HG03060 (cell line): ENCODE measurements around the gene BRWD1.

Experiments used
- ATAC-seq: cut with Tn5 transposase; IDR thresholded peaks from one replicate; pipeline ENCODE4 v1.9.1; 2021; ENCODE audit warnings: low read depth, moderate number of reproducible peaks; ENCODE audit not compliant: unreplicated experiment

The BRWD1 gene

GRCh38 chr21:39330001-39330400 is 16.6 kb upstream of the BRWD1 start:
- ATAC-seq: no peak

GRCh38 chr21:39327727-39328126 is 14.3 kb upstream of the BRWD1 start:
- no peak for ATAC-seq

- no peak for ATAC-seq
Observed at GRCh38 chr21:39326607-39327307, 13.3 kb upstream of the BRWD1 start.

GRCh38 chr21:39325458-39325857 is 12.0 kb upstream of the BRWD1 start:
- no peak for ATAC-seq

GRCh38 chr21:39321424-39321823 is 8.0 kb upstream of the BRWD1 start:
- ATAC-seq: no peak

GRCh38 chr21:39319814-39320332 is 6.4 kb upstream of the BRWD1 start:
- ATAC-seq: no peak

- no peak for ATAC-seq
Observed at GRCh38 chr21:39319251-39319756, 5.9 kb upstream of the BRWD1 start.

GRCh38 chr21:39318091-39318959 is 4.9 kb upstream of the BRWD1 start:
- ATAC-seq: no peak

- no peak for ATAC-seq
Observed at GRCh38 chr21:39317134-39318090, 4.0 kb upstream of the BRWD1 start.

GRCh38 chr21:39316729-39317128 is 3.3 kb upstream of the BRWD1 start:
- ATAC-seq: no peak

GRCh38 chr21:39315603-39316445 is 2.4 kb upstream of the BRWD1 start:
- ATAC-seq: no peak

- ATAC-seq: no peak
Observed at GRCh38 chr21:39314143-39315027, 953 bp upstream of the BRWD1 start.

- no peak for ATAC-seq
Observed at GRCh38 chr21:39313042-39313570, 326 bp downstream of the BRWD1 start.

- ATAC-seq: peak; percentile 51
Observed at GRCh38 chr21:39312112-39313041, 1.1 kb downstream of the BRWD1 start.

GRCh38 chr21:39311164-39311563 is 2.3 kb downstream of the BRWD1 start:
- no peak for ATAC-seq

GRCh38 chr21:39307466-39307865 is 6.0 kb downstream of the BRWD1 start:
- no peak for ATAC-seq

- no peak for ATAC-seq
Observed at GRCh38 chr21:39300587-39300986, 12.8 kb downstream of the BRWD1 start.
